HEK293T (cell line): Measurements from ENCODE around the gene ENPP1.

Source experiments
- CTCF ChIA-PET: fragments of 350-600 bp; formaldehyde crosslinking; extraction: SDS; loops from one replicate; lab custom pipeline; 2021; ENCODE audit warnings: antibody characterized with exemption, inconsistent platforms; lab: Yijun Ruan, JAX
- POLR2A ChIA-PET: fragments of 350-600 bp; formaldehyde crosslinking; extraction: SDS; loops from one replicate; lab custom pipeline; 2020; ENCODE audit warnings: antibody characterized with exemption, inconsistent platforms; lab: Yijun Ruan, JAX
- DNase-seq: peaks from one replicate; pipeline ENCODE4 v3.0.0; 2012; ENCODE audit warnings: mixed read lengths; ENCODE audit errors: extremely low spot score
- ARNT ChIP-seq: fragments of 450-650 bp; IDR thresholded peaks from 2 replicates; pipeline ENCODE4 v1.6.1; 2017; ENCODE audit warnings: mild to moderate bottlenecking
- BHLHE40 ChIP-seq: fragments of 450-650 bp; IDR thresholded peaks from 2 replicates; pipeline ENCODE4 v1.6.1; 2016; ENCODE audit warnings: mild to moderate bottlenecking, moderate library complexity, borderline replicate concordance
- CTBP1 ChIP-seq: fragments of 450-650 bp; IDR thresholded peaks from 2 replicates; pipeline ENCODE4 v1.6.1; 2016; ENCODE audit warnings: borderline replicate concordance
- ELF4 ChIP-seq: fragments of 450-650 bp; IDR thresholded peaks from 2 replicates; pipeline ENCODE4 v1.6.1; 2017; ENCODE audit warnings: antibody characterized with exemption
- FOXA1 ChIP-seq: fragments of 450-650 bp; IDR thresholded peaks from 2 replicates; pipeline ENCODE4 v1.6.1; 2016; ENCODE audit warnings: mild to moderate bottlenecking
- FOXK2 ChIP-seq: fragments of 450-650 bp; IDR thresholded peaks from 2 replicates; pipeline ENCODE4 v1.6.1; 2016; ENCODE audit warnings: mild to moderate bottlenecking
- FOXM1 ChIP-seq: fragments of 450-650 bp; IDR thresholded peaks from 2 replicates; pipeline ENCODE4 v1.6.1; 2017; ENCODE audit warnings: mild to moderate bottlenecking, borderline replicate concordance
- HDGF ChIP-seq: fragments of 450-650 bp; IDR thresholded peaks from 2 replicates; pipeline ENCODE4 v1.6.1; 2017; ENCODE audit warnings: antibody characterized with exemption, borderline replicate concordance
- L3MBTL2 ChIP-seq: fragments of 450-650 bp; conservative IDR thresholded peaks from 2 replicates; pipeline ENCODE4 v1.6.1; 2016; ENCODE audit warnings: mild to moderate bottlenecking
- LEF1 ChIP-seq: fragments of 450-650 bp; IDR thresholded peaks from 2 replicates; pipeline ENCODE4 v1.6.1; 2017; ENCODE audit warnings: mild to moderate bottlenecking, borderline replicate concordance
- NFRKB ChIP-seq: fragments of 450-650 bp; IDR thresholded peaks from 2 replicates; pipeline ENCODE4 v1.6.1; 2016; ENCODE audit warnings: mild to moderate bottlenecking, moderate library complexity
- PKNOX1 ChIP-seq: fragments of 450-650 bp; IDR thresholded peaks from 2 replicates; pipeline ENCODE4 v1.6.1; 2016
- SP1 ChIP-seq: fragments of 450-650 bp; IDR thresholded peaks from 2 replicates; pipeline ENCODE4 v1.6.1; 2017
- SUZ12 ChIP-seq: fragments of 450-650 bp; IDR thresholded peaks from 2 replicates; pipeline ENCODE4 v1.6.1; 2016; ENCODE audit warnings: mild to moderate bottlenecking
- TARDBP ChIP-seq: fragments of 450-650 bp; IDR thresholded peaks from 2 replicates; pipeline ENCODE4 v1.6.1; 2016
- ZNF384 ChIP-seq: fragments of 450-650 bp; IDR thresholded peaks from 2 replicates; pipeline ENCODE4 v1.6.1; 2016

The ENPP1 gene

GRCh38 chr6:131808460-131809269 lies 845 bp downstream of the ENPP1 start:
- ChIA-PET POLR2A (interaction anchor here (0.7 kb wide), 1 partner anchor 8 kb away, joined by 3 read pairs; no protein-coding TSS in a partner anchor), CTCF (interaction anchor here (0.5 kb wide), 1 partner anchor 638 kb away, joined by 3 read pairs; no protein-coding TSS in a partner anchor)
- no peak for TF ChIP-seq L3MBTL2
- no peak for TF ChIP-seq FOXA1
- no peak for TF ChIP-seq CTBP1
- TF ChIP-seq ELF4, result no peak
- TF ChIP-seq ZNF384, result no peak
- no peak for TF ChIP-seq HDGF
- TF ChIP-seq TARDBP, result no peak
- TF ChIP-seq PKNOX1, result no peak
- TF ChIP-seq SP1, result no peak
- TF ChIP-seq LEF1, result no peak
- no peak for TF ChIP-seq ARNT
- TF ChIP-seq FOXM1, result no peak
- TF ChIP-seq SUZ12, result no peak
- no peak for TF ChIP-seq FOXK2
- TF ChIP-seq NFRKB, result no peak
- DNase-seq, result no peak

- TF ChIP-seq BHLHE40 (no peak), SP1 (no peak), FOXA1 (no peak), ARNT (no peak), SUZ12 (no peak), FOXM1 (no peak), PKNOX1 (no peak), CTBP1 (no peak), FOXK2 (no peak), NFRKB (no peak), TARDBP (no peak), HDGF (no peak), ZNF384 (no peak), ELF4 (no peak)
- POLR2A ChIA-PET, result no interaction called here
Observed at GRCh38 chr6:131811500-131811899, 3.7 kb downstream of the ENPP1 start.

GRCh38 chr6:131813991-131814390 lies 6.2 kb downstream of the ENPP1 start:
- DNase-seq, result no peak
- POLR2A ChIA-PET, result interaction anchor here (1.4 kb wide), 1 partner anchor 11 kb away, joined by 4 read pairs; no protein-coding TSS in a partner anchor
- CTCF ChIA-PET, result no interaction called here
- no peak for TF ChIP-seq NFRKB
- no peak for TF ChIP-seq ZNF384
- no peak for TF ChIP-seq PKNOX1
- TF ChIP-seq FOXK2, result no peak
- no peak for TF ChIP-seq SP1
- TF ChIP-seq SUZ12, result no peak
- TF ChIP-seq ELF4, result no peak
- TF ChIP-seq CTBP1, result no peak
- no peak for TF ChIP-seq BHLHE40
- no peak for TF ChIP-seq ARNT
- TF ChIP-seq HDGF, result no peak

More at GRCh38 chr6:131811500-131811899, 3.7 kb downstream of the ENPP1 start:
- CTCF ChIA-PET, result no interaction called here
- no peak for DNase-seq

- no peak for DNase-seq
- no peak for TF ChIP-seq ARNT
- no peak for TF ChIP-seq BHLHE40
- TF ChIP-seq TARDBP, result no peak
- no peak for TF ChIP-seq LEF1
- no peak for TF ChIP-seq FOXK2
- no peak for TF ChIP-seq NFRKB
- TF ChIP-seq FOXA1, result no peak
- no peak for TF ChIP-seq SP1
- TF ChIP-seq ELF4, result no peak
- TF ChIP-seq HDGF, result no peak
- no peak for TF ChIP-seq CTBP1
- no peak for TF ChIP-seq FOXM1
- no peak for TF ChIP-seq ZNF384
- TF ChIP-seq L3MBTL2, result no peak
- no peak for TF ChIP-seq SUZ12
- TF ChIP-seq PKNOX1, result no peak
- CTCF ChIA-PET, result interaction anchor here (1.2 kb wide), 1 partner anchor 122 kb away, joined by 3 read pairs; no protein-coding TSS in a partner anchor
- POLR2A ChIA-PET, result interaction anchor here (0.6 kb wide), 1 partner anchor 8 kb away, joined by 3 read pairs; no protein-coding TSS in a partner anchor
Observed at GRCh38 chr6:131816869-131817268, 9.0 kb downstream of the ENPP1 start.

- POLR2A ChIA-PET, result no interaction called here
- no peak for DNase-seq
- CTCF ChIA-PET, result no interaction called here
- no peak for TF ChIP-seq FOXA1
- TF ChIP-seq LEF1, result no peak
- TF ChIP-seq BHLHE40, result no peak
- TF ChIP-seq PKNOX1, result peak; percentile 62
- no peak for TF ChIP-seq ELF4
- TF ChIP-seq HDGF, result no peak
- TF ChIP-seq ARNT, result no peak
Observed at GRCh38 chr6:131819572-131820124, 11.8 kb downstream of the ENPP1 start.
